A549 (cell line): Measurements from ENCODE around the gene CATSPERE. TPM values are rescaled to one million over a fixed set of nuclear protein-coding genes. Genes with fewer than 3 reads are reported as not detected.

Experiments
- ATAC-seq, 2 experiments: fragments of 200-7000 bp in 1 of 2; fragments of >200 bp in 1 of 2; cut with Nextera tagmentation in 1 of 2; cut with Tn5 transposase in 1 of 2; 3 replicates each; pipeline versions ENCODE4 v1.8.0 to v1.9.1; 2018 to 2020; ENCODE audit warnings: mild to moderate bottlenecking in 1 of 2, moderate library complexity in 1 of 2
- CTCF ChIA-PET: fragments of 300-600 bp; sonication (Branson Sonifier 250); formaldehyde crosslinking; extraction: SDS; loops from one replicate; lab custom pipeline; 2021; ENCODE audit warnings: antibody characterized with exemption, inconsistent platforms; lab: Yijun Ruan, JAX
- POLR2A ChIA-PET: fragments of 350-600 bp; formaldehyde crosslinking; extraction: SDS; loops from one replicate; lab custom pipeline; 2021; ENCODE audit warnings: antibody characterized with exemption, inconsistent platforms; lab: Yijun Ruan, JAX
- DNase-seq, 2 experiments: peaks; one replicate each; pipeline versions ENCODE4 v3.0.0 to v3.0.0-alpha.2; 2011 to 2016; ENCODE audit warnings: low read depth in 1 of 2, low spot score in 1 of 2
- FAIRE-seq: peaks from 2 replicates; lab custom pipeline; 2011; peaks lifted over from hg19 to GRCh38; lab: Jason Lieb, UNC
- H3K27ac ChIP-seq, 2 experiments: fragments of >200 bp; sonication (Bioruptor Twin); formaldehyde crosslinking; 3 replicates each; pipeline ENCODE4 v1.5.1; 2016 to 2017
- H3K4me1 ChIP-seq: fragments of >200 bp; sonication (Bioruptor Twin); formaldehyde crosslinking; 3 replicates; pipeline ENCODE4 v1.6.1; 2016
- H3K4me2 ChIP-seq: fragments of >200 bp; sonication (Bioruptor Twin); formaldehyde crosslinking; 3 replicates; pipeline ENCODE4 v1.6.1; 2016
- H3K4me3 ChIP-seq: fragments of >200 bp; sonication (Bioruptor Twin); formaldehyde crosslinking; 3 replicates; pipeline ENCODE4 v1.5.1; 2016
- H3K9me3 ChIP-seq: fragments of >200 bp; sonication (Bioruptor Twin); formaldehyde crosslinking; 3 replicates; pipeline ENCODE4 v1.6.1; 2016
- BHLHE40 ChIP-seq: IDR thresholded peaks from 2 replicates; pipeline ENCODE4 v1.6.1; 2012; ENCODE audit warnings: low read depth, low read length, inconsistent platforms
- CHD2 ChIP-seq: fragments of 150-350 bp; IDR thresholded peaks from 2 replicates; pipeline ENCODE4 v1.6.1; 2014; ENCODE audit warnings: low read length; ENCODE audit not compliant: partially characterized antibody
- CTCF ChIP-seq: fragments of >200 bp; sonication (Bioruptor Twin); formaldehyde crosslinking; IDR thresholded peaks from 3 replicates; pipeline ENCODE4 v1.5.1; 2016
- EHMT2 ChIP-seq: fragments of 200-600 bp; sonication (generic); IDR thresholded peaks from 2 replicates; pipeline ENCODE4 v1.6.1; 2016; ENCODE audit warnings: antibody characterized with exemption, low read depth, mild to moderate bottlenecking, moderate library complexity
- ELK1 ChIP-seq: fragments of 150-350 bp; IDR thresholded peaks from 2 replicates; pipeline ENCODE4 v1.6.1; 2014; ENCODE audit warnings: low read depth, mild to moderate bottlenecking, low read length
- MAFK ChIP-seq: fragments of 450-650 bp; IDR thresholded peaks from 2 replicates; pipeline ENCODE4 v1.6.1; 2014; ENCODE audit not compliant: partially characterized antibody
- MAX ChIP-seq: IDR thresholded peaks from 2 replicates; pipeline ENCODE4 v1.6.1; 2012
- MYC ChIP-seq: IDR thresholded peaks from 2 replicates; pipeline ENCODE4 v1.6.1; 2012; ENCODE audit warnings: mild to moderate bottlenecking, inconsistent platforms, low read length, improper control_type of control experiment, borderline replicate concordance
- NPAS2 ChIP-seq: fragments of 250-450 bp; sonication (Bioruptor Pico); IDR thresholded peaks from 2 replicates; pipeline ENCODE4 v1.8.0; 2022; ENCODE audit warnings: mild to moderate bottlenecking, moderate library complexity, borderline replicate concordance
- PBX3 ChIP-seq: IDR thresholded peaks from 2 replicates; pipeline ENCODE4 v1.6.1; 2012
- RARB ChIP-seq: fragments of 250-450 bp; sonication (Bioruptor Pico); IDR thresholded peaks from 2 replicates; pipeline ENCODE4 v1.8.0; 2021; ENCODE audit warnings: mild to moderate bottlenecking, moderate library complexity
- REST ChIP-seq: fragments of 200-600 bp; sonication (generic); IDR thresholded peaks from 2 replicates; pipeline ENCODE4 v1.6.1; 2016; ENCODE audit warnings: antibody characterized with exemption, mild to moderate bottlenecking, moderate library complexity
- RNF2 ChIP-seq: fragments of 200-600 bp; sonication (generic); IDR thresholded peaks from 2 replicates; pipeline ENCODE4 v1.6.1; 2016; ENCODE audit warnings: low read depth, mild to moderate bottlenecking, antibody characterized with exemption, moderate library complexity, borderline replicate concordance
- USF2 ChIP-seq: fragments of 450-650 bp; IDR thresholded peaks from 2 replicates; pipeline ENCODE4 v1.6.1; 2014; ENCODE audit warnings: antibody characterized with exemption
- ZNF302 ChIP-seq: fragments of 250-450 bp; sonication (Bioruptor Pico); IDR thresholded peaks from 2 replicates; pipeline ENCODE4 v1.9.0; 2021; ENCODE audit warnings: inconsistent platforms, mild to moderate bottlenecking, moderate library complexity
- WGBS: methylation state at CpG from one replicate; pipeline ENCODE4 v1.1.6; 2017; ENCODE audit errors: missing lambda C conversion rate; 5-methylcytosine and 5-hydroxymethylcytosine counted together
- polyA plus RNA-seq, 4 experiments: library from polyadenylated mRNA; depleted of rRNA in 3 of 4; stranded (reverse); fragments of >200 nt; fragmentation: RNase III in 1 of 4; extraction: RNeasy Plus Mini Kit Qiagen cat#74134 plus additional on column Dnase treatment in 1 of 4; gene quantifications; 2 replicates in 3 of 4; 3 replicates in 1 of 4; pipeline ENCODE4 v1.2.3, GENCODE V29; 2011 to 2017

The CATSPERE gene
- polyA plus RNA-seq, 2 of the 4 experiments (the other 2 are of a cell fraction) = 0.25 to 0.43 TPM

- no peak for FAIRE-seq
- POLR2A ChIA-PET = no interaction called here
- CTCF ChIA-PET = interaction anchor here (0.7 to 2.4 kb wide), 3 partner anchors 10 to 335 kb away, joined by 3 to 6 read pairs (median 4); no protein-coding TSS in a partner anchor
Observed at GRCh38 chr1:244614879-244615278, 153.8 kb downstream of the CATSPERE start.

More at GRCh38 chr1:244614879-244615278, 153.8 kb downstream of the CATSPERE start:
- DNase-seq (no peak), ATAC-seq (no peak)
- no peak overlapping the region for H3K4me3 ChIP-seq
- TF ChIP-seq USF2 = no peak
- no peak for TF ChIP-seq RARB (CRISPR knock-in tag)
- no peak for TF ChIP-seq PBX3
- no peak for TF ChIP-seq NPAS2 (CRISPR knock-in tag)
- TF ChIP-seq RNF2 = no peak
- TF ChIP-seq BHLHE40 = no peak
- no peak for TF ChIP-seq ELK1
- TF ChIP-seq EHMT2 = no peak
- no peak for TF ChIP-seq MAX
- no peak for TF ChIP-seq CHD2
- no peak for TF ChIP-seq REST
- no peak for TF ChIP-seq MYC
- TF ChIP-seq CTCF = no peak
- no peak for TF ChIP-seq MAFK
- no peak for TF ChIP-seq ZNF302
- H3K9me3 ChIP-seq = no peaks in the 10 kb centered on the region
- WGBS = 36% methylated on average over 3 of the region's 3 CpGs
- H3K4me1 ChIP-seq = no peaks in the 10 kb centered on the region
- H3K27ac ChIP-seq = no peak overlapping the region
- H3K4me2 ChIP-seq = no peak overlapping the region
